GM21515 (cell line): ENCODE results near the gene UGT2B10.

Source experiments
- ATAC-seq: cut with Tn5 transposase; IDR thresholded peaks from one replicate; pipeline ENCODE4 v1.9.1; 2021; ENCODE audit not compliant: unreplicated experiment

Gene UGT2B10

GRCh38 chr4:68869274-68869773, 53.5 kb downstream of the UGT2B10 start:
- ATAC-seq = no peak

- no peak for ATAC-seq
These were observed 56.2 kb downstream of the UGT2B10 start for GRCh38 chr4:68871809-68872642.

- no peak for ATAC-seq
These were observed 57.1 kb downstream of the UGT2B10 start for GRCh38 chr4:68872643-68873502.

GRCh38 chr4:68874507-68874906, 58.7 kb downstream of the UGT2B10 start:
- no peak for ATAC-seq

- ATAC-seq = no peak
These were observed 61.8 kb downstream of the UGT2B10 start for GRCh38 chr4:68877555-68877954.

GRCh38 chr4:68878048-68878447, 62.3 kb downstream of the UGT2B10 start:
- ATAC-seq = no peak
